ENCODE data around the gene MECP2.
A peak's percentile ranks its signal among the peaks of the same experiment; 100 is the strongest.

MECP2 gene

DNA sequence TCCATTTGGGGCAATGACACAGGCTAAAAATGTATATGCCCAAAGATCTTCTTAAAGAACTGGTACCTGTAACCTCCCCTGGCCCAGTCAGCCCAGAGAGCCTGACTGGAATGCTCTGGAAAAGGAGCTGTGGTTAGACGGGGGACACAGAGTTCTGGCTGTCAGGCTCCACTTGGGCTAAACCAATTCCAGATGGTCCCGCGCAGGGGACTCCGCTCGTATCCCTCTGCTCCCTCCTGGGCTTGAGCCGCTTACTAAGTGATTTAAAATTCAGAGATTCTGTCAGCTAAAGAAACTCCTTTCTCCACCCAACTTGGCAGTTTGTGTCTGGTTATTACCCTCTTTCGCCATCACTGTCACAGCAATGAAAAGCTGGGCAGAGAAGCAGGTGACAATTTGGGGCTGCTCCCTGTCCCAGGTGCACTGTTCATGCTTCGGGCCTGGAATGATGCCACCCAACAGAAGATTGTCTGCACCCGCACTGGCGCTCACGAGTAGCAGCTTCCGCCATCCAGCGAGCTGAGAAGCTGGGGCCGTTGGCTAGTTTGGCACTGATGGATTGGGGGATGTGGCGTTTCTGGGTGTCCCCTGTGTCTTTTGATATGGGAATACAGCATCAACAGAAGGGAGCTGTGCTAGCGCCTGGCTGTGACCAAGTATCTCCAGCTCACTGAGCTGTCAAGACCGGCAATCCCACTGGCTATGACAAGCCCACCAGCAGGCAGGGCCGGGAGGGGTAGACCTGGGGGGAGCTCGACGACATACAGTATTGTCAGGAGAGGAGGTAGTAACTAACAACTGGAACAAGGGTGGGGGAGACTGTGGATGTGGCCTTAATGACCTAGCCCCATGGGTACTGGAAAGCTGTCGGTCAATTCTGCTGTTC is 71.1 kb downstream of the MECP2 start:
- no peak for DNase-seq (ENCODE audit: low read depth)
- TF ChIP-seq CTCF (IDR thresholded peaks at IDR 0.05; ENCODE audit: low read depth, low read length, missing control alignments) = no peak
- H3K4me3 ChIP-seq (ENCODE audit: low read depth, low read length) = no peak overlapping the region

- TF ChIP-seq CTCF (IDR thresholded peaks at IDR 0.05; ENCODE audit: low read depth, low read length, missing control alignments) = no peak
- H3K4me3 ChIP-seq (ENCODE audit: low read depth, low read length) = no peak overlapping the region
- DNase-seq (ENCODE audit: low read depth) = no peak
Measured at GRCh38 chrX:154025230-154025629, 72.3 kb downstream of the MECP2 start.

GRCh38 chrX:154024271-154024670 is 73.2 kb downstream of the MECP2 start:
- no peak for TF ChIP-seq CTCF (IDR thresholded peaks at IDR 0.05; ENCODE audit: low read depth, low read length, missing control alignments)
- H3K4me3 ChIP-seq (ENCODE audit: low read depth, low read length) = no peak overlapping the region
- no peak for DNase-seq (ENCODE audit: low read depth)

GRCh38 chrX:154023276-154024000 is 74.1 kb downstream of the MECP2 start:
- no peak for TF ChIP-seq CTCF (IDR thresholded peaks at IDR 0.05; ENCODE audit: low read depth, low read length, missing control alignments)
- DNase-seq (ENCODE audit: low read depth) = no peak

GRCh38 chrX:154022108-154022507 is 75.4 kb downstream of the MECP2 start:
- no peak overlapping the region for H3K4me3 ChIP-seq (ENCODE audit: low read depth, low read length)
- no peak for DNase-seq (ENCODE audit: low read depth)
- TF ChIP-seq CTCF (IDR thresholded peaks at IDR 0.05; ENCODE audit: low read depth, low read length, missing control alignments) = no peak

More at GRCh38 chrX:154023276-154024000, 74.1 kb downstream of the MECP2 start:
- H3K4me3 ChIP-seq (ENCODE audit: low read depth, low read length) = no peak overlapping the region

GRCh38 chrX:154021131-154021611 is 76.3 kb downstream of the MECP2 start:
- peak overlapping the region; percentile 83 for H3K4me3 ChIP-seq (ENCODE audit: low read depth, low read length)
- DNase-seq (ENCODE audit: low read depth) = no peak

More at GRCh38 chrX:154021131-154021611, 76.3 kb downstream of the MECP2 start:
- no peak for TF ChIP-seq CTCF (IDR thresholded peaks at IDR 0.05; ENCODE audit: low read depth, low read length, missing control alignments)

Measured in GM12864 (cell line).